Left forelimb (tissue), 1 donor: ENCODE measurements around the gene PCDHA8.
"Not testable (repeated sequence)": the region's sequence is repeated elsewhere in the genome, so short reads cannot be mapped to it uniquely, and the experiment has no call there.

Source experiments
- DNase-seq: peaks from one replicate; pipeline ENCODE4 v3.0.0-alpha.2; 2018; ENCODE audit warnings: low spot score

Gene PCDHA8

DNA sequence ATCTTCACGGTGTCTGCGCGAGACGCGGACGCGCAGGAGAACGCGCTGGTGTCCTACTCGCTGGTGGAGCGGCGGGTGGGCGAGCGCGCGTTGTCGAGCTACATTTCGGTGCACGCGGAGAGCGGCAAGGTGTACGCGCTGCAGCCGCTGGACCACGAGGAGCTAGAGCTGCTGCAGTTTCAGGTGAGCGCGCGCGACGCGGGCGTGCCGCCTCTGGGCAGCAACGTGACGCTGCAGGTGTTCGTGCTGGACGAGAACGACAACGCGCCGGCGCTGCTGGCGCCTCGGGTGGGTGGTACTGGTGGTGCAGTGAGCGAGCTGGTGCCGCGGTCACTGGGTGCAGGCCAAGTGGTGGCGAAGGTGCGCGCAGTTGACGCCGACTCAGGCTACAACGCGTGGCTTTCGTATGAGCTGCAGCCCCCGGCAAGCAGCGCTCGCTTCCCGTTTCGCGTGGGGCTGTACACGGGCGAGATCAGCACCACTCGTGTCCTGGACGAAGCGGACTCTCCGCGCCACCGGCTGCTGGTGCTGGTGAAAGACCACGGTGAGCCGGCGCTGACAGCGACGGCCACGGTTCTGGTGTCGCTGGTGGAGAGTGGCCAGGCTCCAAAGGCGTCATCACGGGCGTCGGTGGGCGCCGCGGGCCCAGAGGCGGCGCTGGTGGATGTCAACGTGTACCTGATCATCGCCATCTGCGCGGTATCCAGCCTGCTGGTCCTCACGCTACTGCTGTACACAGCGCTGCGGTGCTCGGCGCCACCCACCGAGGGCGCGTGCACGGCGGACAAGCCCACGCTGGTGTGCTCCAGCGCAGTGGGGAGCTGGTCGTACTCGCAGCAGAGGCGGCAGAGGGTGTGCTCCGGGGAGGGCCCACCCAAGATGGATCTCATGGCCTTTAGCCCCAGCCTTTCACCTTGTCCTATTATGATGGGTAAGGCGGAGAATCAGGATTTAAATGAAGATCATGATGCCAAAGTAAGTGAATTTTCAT lies 11.2 kb upstream of the PCDHA8 start:
- not testable (repeated sequence) for DNase-seq

DNA sequence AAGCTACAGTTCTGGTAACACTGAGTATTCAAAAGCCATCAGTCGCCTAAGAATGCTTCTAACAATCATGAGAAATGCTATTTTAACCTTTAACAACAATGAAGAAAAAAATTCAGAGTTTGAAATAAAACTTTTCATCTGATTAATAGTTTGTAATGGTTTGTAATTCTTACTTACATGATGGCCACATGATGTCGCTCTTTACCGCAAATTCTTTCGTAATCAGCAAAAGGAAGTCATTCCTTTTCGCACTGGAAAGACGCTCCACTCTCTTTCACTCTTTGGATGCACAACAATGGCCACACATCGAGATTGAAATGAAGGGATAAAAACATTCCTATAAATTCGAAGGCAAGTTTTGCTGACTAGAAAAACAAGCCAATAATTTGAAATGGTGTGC lies 7.0 kb upstream of the PCDHA8 start, which contains the start of gene PCDHA7:
PCDHA7 (plus strand) TSS at position 277 of the 400 bp plus-strand sequence; CDS start at position 392, 115 bp downstream.
- no peak for DNase-seq

DNA sequence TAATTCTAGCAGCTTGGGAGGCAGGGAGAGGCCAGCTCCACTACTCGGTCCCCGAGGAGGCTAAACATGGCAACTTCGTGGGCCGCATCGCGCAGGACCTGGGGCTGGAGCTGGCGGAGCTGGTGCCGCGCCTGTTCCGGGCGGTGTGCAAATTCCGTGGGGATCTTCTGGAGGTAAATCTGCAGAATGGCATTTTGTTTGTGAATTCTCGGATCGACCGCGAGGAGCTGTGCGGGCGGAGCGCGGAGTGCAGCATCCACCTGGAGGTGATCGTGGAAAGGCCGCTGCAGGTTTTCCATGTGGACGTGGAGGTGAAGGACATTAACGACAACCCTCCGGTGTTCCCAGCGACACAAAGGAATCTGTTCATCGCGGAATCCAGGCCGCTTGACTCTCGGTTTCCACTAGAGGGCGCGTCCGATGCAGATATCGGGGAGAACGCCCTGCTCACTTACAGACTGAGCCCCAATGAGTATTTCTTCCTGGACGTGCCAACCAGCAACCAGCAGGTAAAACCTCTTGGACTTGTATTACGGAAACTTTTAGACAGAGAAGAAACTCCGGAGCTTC lies 6.5 kb upstream of the PCDHA8 start:
- DNase-seq = not testable (repeated sequence)

- no peak for DNase-seq
These were observed 5.1 kb upstream of the PCDHA8 start for GRCh38 chr5:140835622-140836510.

- DNase-seq = no peak
These were observed 2.1 kb downstream of the PCDHA8 start for GRCh38 chr5:140842798-140843733.

DNA sequence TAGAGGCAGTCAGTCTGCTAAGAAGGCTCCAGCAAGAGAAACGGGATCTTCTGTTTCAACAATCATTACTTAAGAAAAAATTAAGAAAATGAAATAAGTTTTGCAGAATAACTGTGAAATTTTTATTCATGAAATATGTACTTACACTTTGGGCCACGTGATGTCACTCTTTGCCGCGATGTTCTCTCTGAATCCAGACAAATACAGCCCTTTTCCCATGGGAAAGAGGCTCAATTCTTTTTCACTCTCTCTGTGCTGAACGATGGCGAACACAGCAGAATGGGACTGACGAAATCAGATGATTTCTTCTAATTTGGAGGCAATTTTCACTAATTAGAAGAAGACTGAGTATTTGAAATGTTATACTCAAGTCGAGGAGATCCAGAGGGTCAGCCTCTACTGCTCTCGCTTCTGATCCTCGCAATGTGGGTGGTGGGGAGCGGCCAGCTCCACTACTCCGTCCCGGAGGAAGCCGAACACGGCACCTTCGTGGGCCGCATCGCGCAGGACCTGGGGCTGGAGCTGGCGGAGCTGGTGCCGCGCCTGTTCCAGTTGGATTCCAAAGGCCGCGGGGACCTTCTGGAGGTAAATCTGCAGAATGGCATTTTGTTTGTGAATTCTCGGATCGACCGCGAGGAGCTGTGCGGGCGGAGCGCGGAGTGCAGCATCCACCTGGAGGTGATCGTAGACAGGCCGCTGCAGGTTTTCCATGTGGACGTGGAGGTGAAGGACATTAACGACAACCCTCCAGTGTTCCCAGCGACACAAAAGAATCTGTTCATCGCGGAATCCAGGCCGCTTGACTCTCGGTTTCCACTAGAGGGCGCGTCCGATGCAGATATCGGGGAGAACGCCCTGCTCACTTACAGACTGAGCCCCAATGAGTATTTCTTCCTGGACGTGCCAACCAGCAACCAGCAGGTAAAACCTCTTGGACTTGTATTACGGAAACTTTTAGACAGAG lies 7.4 kb downstream of the PCDHA8 start, which contains the start of gene PCDHA9:
PCDHA9 (plus strand) TSS at position 244 of the 964 bp plus-strand sequence; CDS start at position 358, 114 bp downstream.
- not testable (repeated sequence) for DNase-seq

DNA sequence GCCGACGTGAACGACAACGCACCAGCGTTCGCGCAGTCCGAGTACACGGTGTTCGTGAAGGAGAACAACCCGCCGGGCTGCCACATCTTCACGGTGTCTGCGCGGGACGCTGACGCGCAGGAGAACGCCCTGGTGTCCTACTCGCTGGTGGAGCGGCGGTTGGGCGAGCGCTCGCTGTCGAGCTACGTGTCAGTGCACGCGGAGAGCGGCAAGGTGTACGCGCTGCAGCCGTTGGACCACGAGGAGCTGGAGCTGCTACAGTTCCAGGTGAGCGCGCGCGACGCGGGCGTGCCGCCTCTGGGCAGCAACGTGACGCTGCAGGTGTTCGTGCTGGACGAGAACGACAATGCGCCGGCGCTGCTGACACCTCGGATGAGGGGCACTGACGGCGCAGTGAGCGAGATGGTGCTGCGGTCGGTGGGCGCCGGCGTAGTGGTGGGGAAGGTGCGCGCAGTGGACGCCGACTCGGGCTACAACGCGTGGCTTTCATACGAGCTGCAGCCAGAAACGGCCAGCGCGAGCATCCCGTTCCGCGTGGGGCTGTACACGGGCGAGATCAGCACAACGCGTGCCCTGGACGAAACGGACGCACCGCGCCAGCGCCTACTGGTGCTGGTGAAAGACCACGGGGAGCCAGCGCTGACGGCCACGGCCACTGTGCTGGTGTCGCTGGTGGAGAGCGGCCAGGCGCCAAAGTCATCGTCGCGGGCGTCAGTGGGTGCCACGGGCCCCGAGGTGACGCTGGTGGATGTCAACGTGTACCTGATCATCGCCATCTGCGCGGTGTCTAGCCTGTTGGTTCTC lies 9.0 kb downstream of the PCDHA8 start:
- not testable (repeated sequence) for DNase-seq

DNA sequence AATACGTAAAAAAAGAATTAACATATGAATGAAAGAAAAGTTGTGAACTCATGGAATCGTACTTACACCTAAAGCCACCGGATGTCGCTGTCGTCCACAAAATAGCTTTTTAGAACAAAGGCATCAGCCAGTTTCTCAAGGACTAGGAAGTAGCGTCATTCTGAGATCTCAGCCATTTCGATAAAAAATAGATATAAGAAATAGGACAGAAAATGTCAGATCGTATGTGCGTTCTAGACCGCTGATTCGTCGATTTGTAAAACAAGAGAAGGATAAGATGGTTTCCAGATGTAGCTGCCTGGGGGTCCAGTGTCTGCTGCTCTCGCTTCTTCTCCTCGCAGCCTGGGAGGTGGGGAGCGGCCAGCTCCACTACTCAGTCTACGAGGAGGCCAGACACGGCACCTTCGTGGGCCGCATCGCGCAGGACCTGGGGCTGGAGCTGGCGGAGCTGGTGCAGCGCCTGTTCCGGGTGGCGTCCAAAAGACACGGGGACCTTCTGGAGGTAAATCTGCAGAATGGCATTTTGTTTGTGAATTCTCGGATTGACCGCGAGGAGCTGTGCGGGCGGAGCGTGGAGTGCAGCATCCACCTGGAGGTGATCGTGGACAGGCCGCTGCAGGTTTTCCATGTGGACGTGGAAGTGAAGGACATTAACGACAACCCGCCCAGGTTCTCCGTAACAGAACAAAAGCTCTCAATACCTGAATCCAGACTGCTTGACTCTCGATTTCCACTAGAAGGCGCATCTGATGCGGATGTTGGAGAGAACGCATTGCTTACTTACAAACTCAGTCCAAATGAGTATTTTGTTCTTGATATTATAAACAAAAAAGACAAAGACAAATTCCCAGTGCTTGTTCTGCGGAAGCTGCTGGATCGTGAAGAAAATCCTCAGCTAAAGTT lies 15.0 kb downstream of the PCDHA8 start, which contains the start of gene PCDHA10:
PCDHA10 (plus strand) TSS at position 126 of the 903 bp plus-strand sequence; CDS start at position 278, 152 bp downstream.
- no peak for DNase-seq

DNA sequence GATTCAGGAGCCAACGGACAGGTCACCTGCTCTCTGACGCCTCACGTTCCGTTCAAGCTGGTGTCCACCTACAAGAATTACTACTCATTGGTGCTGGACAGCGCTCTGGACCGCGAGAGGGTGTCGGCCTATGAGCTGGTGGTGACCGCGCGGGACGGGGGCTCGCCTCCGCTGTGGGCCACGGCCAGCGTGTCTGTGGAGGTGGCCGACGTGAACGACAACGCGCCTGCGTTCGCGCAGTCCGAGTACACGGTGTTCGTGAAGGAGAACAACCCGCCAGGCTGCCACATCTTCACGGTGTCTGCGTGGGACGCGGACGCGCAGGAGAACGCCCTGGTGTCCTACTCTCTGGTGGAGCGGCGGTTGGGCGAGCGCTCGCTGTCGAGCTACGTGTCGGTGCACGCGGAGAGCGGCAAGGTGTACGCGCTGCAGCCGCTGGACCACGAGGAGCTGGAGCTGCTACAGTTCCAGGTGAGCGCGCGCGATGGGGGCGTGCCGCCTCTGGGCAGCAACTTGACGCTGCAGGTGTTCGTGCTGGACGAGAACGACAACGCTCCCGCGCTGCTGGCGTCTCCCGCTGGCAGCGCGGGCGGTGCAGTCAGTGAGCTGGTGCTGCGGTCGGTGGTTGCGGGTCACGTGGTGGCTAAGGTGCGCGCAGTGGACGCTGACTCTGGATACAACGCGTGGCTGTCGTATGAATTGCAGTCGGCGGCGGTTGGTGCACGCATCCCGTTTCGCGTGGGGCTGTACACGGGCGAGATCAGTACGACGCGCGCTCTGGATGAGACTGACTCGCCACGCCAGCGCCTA lies 16.4 kb downstream of the PCDHA8 start:
- DNase-seq = no peak

DNA sequence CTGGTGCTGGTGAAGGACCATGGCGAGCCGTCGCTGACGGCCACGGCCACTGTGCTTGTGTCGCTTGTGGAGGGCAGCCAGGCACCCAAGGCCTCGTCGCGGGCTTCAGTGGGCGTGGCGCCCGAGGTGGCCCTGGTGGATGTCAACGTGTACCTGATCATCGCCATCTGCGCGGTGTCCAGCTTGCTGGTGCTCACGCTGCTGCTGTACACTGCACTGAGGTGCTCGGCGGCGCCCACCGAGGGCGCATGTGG lies 16.9 kb downstream of the PCDHA8 start:
- DNase-seq = no peak

DNA sequence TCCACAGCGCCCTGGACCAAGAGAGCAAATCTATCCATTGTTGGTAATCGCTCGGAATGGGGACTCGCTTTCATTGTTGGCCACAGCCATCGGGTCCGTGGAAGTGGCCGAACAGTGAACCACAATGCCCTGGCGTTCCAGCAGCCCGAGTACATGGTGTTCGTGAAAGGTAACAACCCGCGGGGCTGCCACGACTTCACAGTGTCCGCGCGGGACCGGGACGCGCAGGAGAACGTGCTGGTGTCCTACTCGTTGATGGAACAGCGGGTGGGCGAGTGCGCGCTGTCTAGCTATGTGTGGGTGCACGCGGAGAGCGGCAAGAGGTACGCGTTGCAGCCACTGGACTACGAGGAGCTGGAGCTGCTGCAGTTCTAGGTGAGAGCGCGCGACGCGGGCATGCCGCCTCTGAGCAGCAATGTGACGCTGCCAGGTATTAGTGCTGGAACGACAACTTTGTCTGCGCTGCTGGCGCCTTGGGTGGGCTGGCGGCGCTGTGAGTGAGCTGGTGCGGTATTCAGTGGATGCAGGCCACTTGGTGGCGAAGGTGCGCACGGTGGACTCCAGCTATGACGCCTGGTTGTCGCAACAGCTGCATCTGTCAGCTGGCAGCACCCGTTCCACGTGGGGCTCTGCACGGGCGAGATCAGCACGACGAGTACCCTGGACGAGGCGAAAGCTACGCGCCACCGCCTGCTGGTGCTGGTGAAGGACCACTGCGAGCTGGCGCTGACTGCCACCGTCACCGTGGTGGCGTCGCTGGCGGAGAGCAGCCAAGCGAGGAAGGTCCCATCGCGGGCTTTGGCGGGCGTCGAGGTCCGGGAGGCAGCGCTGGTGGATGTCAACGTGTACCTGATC lies 21.7 kb downstream of the PCDHA8 start:
- DNase-seq = no peak

DNA sequence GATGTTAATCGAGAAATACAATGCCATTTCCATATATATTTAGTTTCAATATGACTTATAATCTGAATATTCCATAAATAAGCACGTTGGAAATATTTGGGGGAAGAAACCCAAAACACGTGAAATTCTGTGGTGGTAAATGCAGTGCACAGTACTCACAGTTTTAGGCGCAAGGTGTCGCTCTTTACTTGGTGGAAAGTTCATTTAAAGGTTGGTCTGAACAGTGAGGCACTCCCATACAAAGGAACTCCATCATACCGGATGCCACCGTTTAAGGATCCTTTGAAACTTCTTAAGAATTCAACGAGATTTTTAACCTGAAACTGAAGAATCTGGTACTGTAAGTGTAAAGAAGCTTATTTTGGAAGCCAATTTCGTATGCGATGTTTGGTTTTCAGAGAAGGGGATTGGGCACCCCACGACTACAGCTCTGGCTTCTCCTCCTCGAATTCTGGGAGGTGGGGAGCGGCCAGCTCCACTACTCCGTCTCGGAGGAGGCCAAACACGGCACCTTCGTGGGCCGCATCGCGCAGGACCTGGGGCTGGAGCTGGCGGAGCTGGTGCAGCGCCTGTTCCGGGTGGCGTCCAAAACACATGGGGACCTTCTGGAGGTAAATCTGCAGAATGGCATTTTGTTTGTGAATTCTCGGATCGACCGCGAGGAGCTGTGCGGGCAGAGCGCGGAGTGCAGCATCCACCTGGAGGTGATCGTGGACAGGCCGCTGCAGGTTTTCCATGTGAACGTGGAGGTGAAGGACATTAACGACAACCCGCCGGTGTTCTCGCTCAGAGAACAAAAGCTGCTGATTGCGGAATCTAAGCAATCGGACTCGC lies 28.0 kb downstream of the PCDHA8 start, which contains the start of gene PCDHA11:
PCDHA11 (plus strand) TSS at position 237 of the 834 bp plus-strand sequence; CDS start at position 384, 147 bp downstream.
- no peak for DNase-seq

GRCh38 chr5:140869555-140869886 lies 28.5 kb downstream of the PCDHA8 start:
- no peak for DNase-seq

DNA sequence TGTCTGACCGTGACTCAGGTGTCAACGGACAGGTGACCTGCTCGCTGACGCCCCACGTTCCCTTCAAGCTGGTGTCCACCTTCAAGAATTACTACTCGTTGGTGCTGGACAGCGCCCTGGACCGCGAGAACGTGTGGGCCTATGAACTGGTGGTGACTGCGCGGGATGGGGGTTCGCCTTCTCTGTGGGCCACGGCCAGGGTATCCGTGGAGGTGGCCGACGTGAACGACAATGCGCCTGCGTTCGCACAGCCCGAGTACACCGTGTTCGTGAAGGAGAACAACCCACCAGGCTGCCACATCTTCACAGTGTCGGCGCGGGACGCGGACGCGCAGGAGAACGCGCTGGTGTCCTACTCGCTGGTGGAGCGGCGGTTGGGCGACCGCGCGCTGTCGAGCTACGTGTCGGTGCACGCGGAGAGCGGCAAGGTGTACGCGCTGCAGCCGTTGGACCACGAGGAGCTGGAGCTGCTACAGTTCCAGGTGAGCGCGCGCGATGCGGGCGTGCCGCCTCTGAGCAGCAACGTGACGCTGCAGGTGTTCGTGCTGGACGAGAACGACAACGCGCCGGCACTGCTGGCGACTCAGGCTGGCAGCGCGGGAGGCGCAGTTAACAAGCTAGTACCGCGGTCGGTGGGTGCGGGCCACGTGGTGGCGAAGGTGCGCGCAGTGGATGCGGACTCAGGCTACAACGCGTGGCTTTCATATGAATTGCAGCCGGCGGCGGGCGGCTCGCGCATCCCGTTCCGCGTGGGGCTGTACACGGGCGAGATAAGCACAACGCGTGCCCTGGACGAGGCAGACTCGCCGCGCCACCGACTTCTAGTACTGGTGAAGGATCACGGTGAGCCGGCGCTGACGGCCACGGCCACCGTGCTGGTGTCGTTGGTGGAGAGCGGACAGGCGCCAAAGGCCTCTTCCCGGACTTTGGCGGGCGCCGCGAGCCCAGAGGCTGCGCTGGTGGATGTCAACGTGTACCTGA lies 29.5 kb downstream of the PCDHA8 start:
- DNase-seq = no peak
